Duodenal mucosa (tissue), 2 donors: ENCODE results near the gene SPRTN.

ENCODE experiments used
- H3K27ac ChIP-seq: one replicate; pipeline ENCODE4 v1.7.0; 2013; ENCODE audit warnings: low read depth, low read length
- H3K27me3 ChIP-seq, 2 donors: one replicate each; pipeline ENCODE4 v1.7.0; 2013; ENCODE audit warnings: low read length in 2 of 2, control low read depth in 1 of 2; ENCODE audit not compliant: insufficient read depth in 2 of 2, control insufficient read depth in 1 of 2
- H3K36me3 ChIP-seq, 2 donors: one replicate each; pipeline ENCODE4 v1.7.0; 2013; ENCODE audit warnings: low read length in 2 of 2, control low read depth in 1 of 2; ENCODE audit not compliant: insufficient read depth in 2 of 2, control insufficient read depth in 1 of 2
- H3K4me1 ChIP-seq, 2 donors: one replicate each; pipeline ENCODE4 v1.7.0; 2013; ENCODE audit warnings: low read length in 2 of 2, control low read depth in 1 of 2; ENCODE audit not compliant: insufficient read depth in 2 of 2, control insufficient read depth in 1 of 2
- H3K4me3 ChIP-seq, 2 donors: one replicate each; pipeline ENCODE4 v1.7.0; 2013; ENCODE audit warnings: low read length in 2 of 2, low read depth in 1 of 2
- H3K9ac ChIP-seq, 2 donors: one replicate each; pipeline ENCODE4 v1.7.0; 2013; ENCODE audit warnings: low read length in 2 of 2, low read depth in 1 of 2
- H3K9me3 ChIP-seq, 2 donors: one replicate each; pipeline ENCODE4 v1.7.0; 2013; ENCODE audit warnings: low read length in 2 of 2, control low read depth in 1 of 2; ENCODE audit not compliant: control insufficient read depth in 1 of 2

The SPRTN gene

GRCh38 chr1:231353086-231353485, 15.0 kb downstream of the SPRTN start:
- no peak overlapping the region for H3K27ac ChIP-seq
- H3K4me1 ChIP-seq: peaks cover 2 to 5% of the 10 kb centered on the region in 2 donors
- peaks cover 26 to 46% of the 10 kb centered on the region in 2 donors for H3K36me3 ChIP-seq
- no peak overlapping the region for H3K9ac ChIP-seq
- H3K9me3 ChIP-seq: no peaks in the 10 kb centered on the region
- H3K4me3 ChIP-seq: no peak overlapping the region
- H3K27me3 ChIP-seq: no peaks in the 10 kb centered on the region

DNA sequence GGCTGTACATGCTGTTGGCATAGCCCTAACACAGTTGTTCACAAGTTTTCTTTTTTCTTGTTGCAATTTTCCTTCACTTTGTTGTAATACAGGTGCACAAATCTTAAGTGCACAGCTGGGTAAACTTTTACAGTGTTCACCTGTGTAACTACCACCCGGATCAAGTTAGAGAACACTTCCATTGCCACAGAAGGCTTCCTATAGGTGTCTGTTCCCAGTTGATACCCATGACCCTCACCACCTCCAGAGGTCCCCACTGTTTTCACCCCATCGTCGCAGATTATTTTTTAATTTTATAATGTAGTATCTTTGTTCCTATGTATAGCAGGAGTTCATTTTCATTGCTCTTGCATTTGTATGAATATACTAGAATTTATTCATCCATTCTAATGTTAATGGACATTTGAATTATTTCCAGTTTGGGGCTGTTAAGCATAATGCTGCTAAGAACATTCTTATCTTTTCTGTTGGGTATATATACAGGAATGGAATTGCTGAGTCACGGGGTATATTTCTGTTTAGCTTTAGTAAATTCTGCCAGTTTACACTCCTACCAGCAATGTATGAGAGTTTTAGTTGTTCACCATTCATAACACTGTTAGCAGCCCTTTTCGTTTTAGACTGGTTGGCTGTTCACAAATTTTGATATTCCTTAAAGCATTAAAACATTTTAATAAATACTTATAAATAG, 16.4 kb downstream of the SPRTN start:
- Histone ChIP-seq H3K9ac (no peak overlapping the region), H3K36me3 (peaks cover 24 to 38% of the 10 kb centered on the region in 2 donors), H3K27ac (no peak overlapping the region), H3K4me3 (no peak overlapping the region), H3K9me3 (no peaks in the 10 kb centered on the region), H3K27me3 (no peaks in the 10 kb centered on the region), H3K4me1 (peaks cover 4 to 7% of the 10 kb centered on the region in 2 donors)

DNA sequence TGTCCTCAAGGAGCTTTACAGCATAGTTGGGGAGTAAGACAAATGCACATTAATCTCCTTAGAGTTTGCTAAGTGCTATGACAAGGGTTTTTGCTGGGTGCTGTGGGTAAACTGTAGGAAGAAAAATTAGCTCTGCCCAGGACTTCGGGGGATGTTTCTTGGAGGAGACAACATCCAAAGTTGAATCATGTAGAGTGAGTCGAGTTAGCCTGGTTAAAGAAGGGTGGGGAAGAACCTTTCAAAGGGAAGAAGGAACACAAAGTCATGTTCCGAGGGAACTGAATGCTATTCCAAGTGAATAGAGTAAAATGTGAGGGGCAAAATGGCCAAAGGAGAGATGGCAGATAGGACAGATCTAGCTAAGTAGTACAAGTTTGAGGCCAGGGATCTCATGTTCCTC, 17.1 kb downstream of the SPRTN start:
- H3K4me3 ChIP-seq: no peak overlapping the region
- H3K9me3 ChIP-seq: no peaks in the 10 kb centered on the region
- peaks cover 20 to 32% of the 10 kb centered on the region in 2 donors for H3K36me3 ChIP-seq
- H3K27me3 ChIP-seq: no peaks in the 10 kb centered on the region
- peaks cover 4 to 7% of the 10 kb centered on the region in 2 donors for H3K4me1 ChIP-seq
- H3K9ac ChIP-seq: no peak overlapping the region
- H3K27ac ChIP-seq: no peak overlapping the region

- Histone ChIP-seq H3K9me3 (no peaks in the 10 kb centered on the region), H3K27ac (no peak overlapping the region), H3K36me3 (peaks cover 11 to 19% of the 10 kb centered on the region in 2 donors), H3K4me3 (no peak overlapping the region), H3K9ac (no peak overlapping the region), H3K4me1 (peaks cover 4 to 7% of the 10 kb centered on the region in 2 donors), H3K27me3 (no peaks in the 10 kb centered on the region)
Measured at GRCh38 chr1:231357187-231357772, 19.2 kb downstream of the SPRTN start.

- Histone ChIP-seq H3K4me3 (no peak overlapping the region), H3K36me3 (peaks cover 5 to 13% of the 10 kb centered on the region in 2 donors), H3K27ac (no peak overlapping the region)
Measured at GRCh38 chr1:231357831-231358354, 19.8 kb downstream of the SPRTN start.

GRCh38 chr1:231359113-231359512, 21.0 kb downstream of the SPRTN start:
- peaks cover 4 to 7% of the 10 kb centered on the region in 2 donors for H3K4me1 ChIP-seq
- H3K9ac ChIP-seq: no peak overlapping the region
- H3K4me3 ChIP-seq: no peak overlapping the region
- no peaks in the 10 kb centered on the region for H3K27me3 ChIP-seq
- H3K9me3 ChIP-seq: no peaks in the 10 kb centered on the region
- H3K36me3 ChIP-seq: peaks cover 3 to 7% of the 10 kb centered on the region in 2 donors
- no peak overlapping the region for H3K27ac ChIP-seq

More at GRCh38 chr1:231357831-231358354, 19.8 kb downstream of the SPRTN start:
- Histone ChIP-seq H3K4me1 (peaks cover 4 to 7% of the 10 kb centered on the region in 2 donors), H3K27me3 (no peaks in the 10 kb centered on the region), H3K9me3 (no peaks in the 10 kb centered on the region), H3K9ac (no peak overlapping the region)

DNA sequence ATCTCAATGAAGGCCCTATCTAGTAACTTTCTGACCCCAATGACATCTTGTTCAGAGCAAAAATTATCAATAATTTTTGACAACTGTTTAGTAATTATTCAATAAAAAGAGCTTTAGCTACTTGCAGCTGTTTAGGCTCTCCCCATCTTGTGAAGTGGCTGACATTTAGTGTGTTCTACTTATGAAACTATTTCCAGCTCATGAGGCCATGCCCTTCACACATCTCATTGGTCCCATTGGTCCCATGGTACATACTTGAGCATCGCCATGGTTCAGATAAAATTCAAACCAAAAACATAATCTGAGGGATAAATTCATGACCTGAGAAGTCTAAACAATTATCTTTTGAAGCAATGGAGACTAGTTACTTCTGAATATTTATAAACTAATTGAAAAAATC, 24.2 kb downstream of the SPRTN start:
- Histone ChIP-seq H3K27ac (no peak overlapping the region), H3K9me3 (no peaks in the 10 kb centered on the region), H3K9ac (no peak overlapping the region), H3K4me3 (no peak overlapping the region), H3K36me3 (peaks cover 6 to 21% of the 10 kb centered on the region in 2 donors), H3K27me3 (no peaks in the 10 kb centered on the region), H3K4me1 (peaks cover 4 to 7% of the 10 kb centered on the region in 2 donors)

DNA sequence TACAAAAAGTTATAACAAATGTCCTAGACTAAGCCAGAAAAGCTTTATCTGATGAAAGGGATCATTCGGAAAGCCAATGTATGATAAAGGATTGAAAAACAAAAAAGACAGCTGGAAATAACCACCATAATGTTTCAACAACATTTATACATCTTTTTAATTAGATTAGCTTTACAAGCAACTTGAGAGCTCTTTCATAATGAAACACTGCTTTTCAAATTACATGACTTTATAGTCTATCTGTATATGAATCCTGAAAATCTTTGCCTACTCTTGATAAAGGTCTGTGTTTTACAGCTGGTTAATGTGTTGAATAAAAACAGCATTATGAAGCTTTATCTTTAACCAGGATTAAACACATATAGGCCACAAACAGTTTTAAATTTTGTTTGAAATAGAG, 25.5 kb downstream of the SPRTN start:
- H3K4me1 ChIP-seq: no peaks in the 10 kb centered on the region
- no peaks in the 10 kb centered on the region for H3K9me3 ChIP-seq
- no peak overlapping the region for H3K27ac ChIP-seq
- no peak overlapping the region for H3K9ac ChIP-seq
- H3K4me3 ChIP-seq: no peak overlapping the region
- peaks cover 9 to 25% of the 10 kb centered on the region in 2 donors for H3K36me3 ChIP-seq
- H3K27me3 ChIP-seq: no peaks in the 10 kb centered on the region

DNA sequence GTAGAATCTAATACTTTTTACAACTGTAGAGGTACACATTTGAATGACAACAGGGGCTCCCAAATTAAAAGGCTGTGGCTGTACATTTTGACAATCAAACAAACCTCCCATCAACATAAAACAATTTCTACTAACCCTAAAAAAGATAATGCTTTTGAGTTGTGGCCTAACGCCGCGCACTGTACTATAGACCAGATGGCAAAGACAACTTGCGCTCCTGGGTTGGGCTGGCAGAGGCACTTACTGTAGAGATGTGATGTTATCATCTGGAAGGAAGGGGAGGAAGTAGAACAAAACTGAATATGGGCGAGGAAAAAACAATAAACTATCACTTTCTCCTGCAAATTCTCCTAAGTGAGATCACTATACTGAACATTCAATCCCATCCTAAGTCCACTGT, 26.1 kb downstream of the SPRTN start:
- no peak overlapping the region for H3K9ac ChIP-seq

DNA sequence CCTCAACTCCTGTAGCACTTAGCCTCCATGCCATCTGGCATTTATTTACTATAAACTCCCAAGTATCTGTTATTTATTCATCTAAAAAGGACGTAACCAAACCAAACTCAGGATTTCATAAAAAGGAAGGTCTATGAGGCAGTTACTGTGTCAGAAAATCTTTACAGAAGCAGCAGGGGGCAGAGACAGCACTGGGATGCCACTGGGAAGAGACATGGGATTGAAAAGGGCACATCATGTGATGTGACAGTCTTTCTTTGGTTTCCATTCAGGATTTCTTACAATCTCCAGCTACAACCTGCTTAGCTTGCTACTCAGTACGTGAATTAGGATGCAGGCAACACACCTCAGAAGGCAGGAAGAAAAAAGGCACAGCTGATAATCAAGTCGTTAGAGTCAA, 31.2 kb downstream of the SPRTN start:
- Histone ChIP-seq H3K27ac (no peak overlapping the region), H3K9ac (no peak overlapping the region), H3K9me3 (no peaks in the 10 kb centered on the region), H3K4me1 (no peaks in the 10 kb centered on the region), H3K4me3 (no peak overlapping the region), H3K36me3 (peaks cover 4 to 36% of the 10 kb centered on the region in 2 donors), H3K27me3 (no peaks in the 10 kb centered on the region)

More for the DNA sequence above, 26.1 kb downstream of the SPRTN start:
- peaks cover 9 to 29% of the 10 kb centered on the region in 2 donors for H3K36me3 ChIP-seq
- H3K4me1 ChIP-seq: no peaks in the 10 kb centered on the region
- H3K9me3 ChIP-seq: no peaks in the 10 kb centered on the region
- no peak overlapping the region for H3K4me3 ChIP-seq
- no peak overlapping the region for H3K27ac ChIP-seq
- H3K27me3 ChIP-seq: no peaks in the 10 kb centered on the region
